Tibial nerve (tissue), 3 donors: ENCODE measurements around the gene CALY.

ENCODE experiments used
- CTCF ChIP-seq, 5 experiments: fragments of 200-600 bp in 3 of 5; fragments of 450-650 bp in 2 of 5; sonication (generic) in 3 of 5; IDR thresholded peaks; one replicate each; pipeline ENCODE4 v1.5.1; 2016 to 2019; ENCODE audit warnings: antibody characterized with exemption in 5 of 5, mild to moderate bottlenecking in 3 of 5, moderate library complexity in 2 of 5
- POLR2A ChIP-seq, 2 donors: fragments of 450-650 bp; IDR thresholded peaks; one replicate each; pipeline ENCODE4 v1.6.1; 2017; ENCODE audit warnings: antibody characterized with exemption in 2 of 2, mild to moderate bottlenecking in 2 of 2, moderate library complexity in 2 of 2

GRCh38 chr10:133343558-133343957 is 6.9 kb upstream of the CALY start:
- TF ChIP-seq POLR2A (IDR thresholded peaks at IDR 0.05) (no peak), CTCF (IDR thresholded peaks at IDR 0.05) (no peak)
